Right lung (tissue), 5 donors: ENCODE measurements around the gene MSRB1. TPM values are rescaled to one million over a fixed set of nuclear protein-coding genes. Genes with fewer than 3 reads are reported as not detected.
"Not testable (repeated sequence)": the region's sequence is repeated elsewhere in the genome, so short reads cannot be mapped to it uniquely, and the experiment has no call there.

Experiments
- DNase-seq, 2 donors: peaks; one replicate each; pipeline ENCODE4 v3.0.0-alpha.2; 2013
- polyA plus RNA-seq, 5 donors: library from polyadenylated mRNA; unstranded; fragments of 120-200 nt; gene quantifications; one replicate each; pipeline versions ENCODE4 v1.2.1 to v1.2.3, GENCODE V29; 2013; ENCODE audit warnings: inconsistent platforms in 1 of 5, low replicate concordance in 1 of 5; ENCODE audit not compliant: insufficient read length in 5 of 5, insufficient read depth in 1 of 5

MSRB1 gene
- polyA plus RNA-seq, 5 donors = 11.8 to 22.8 (median 14.9) TPM

DNA sequence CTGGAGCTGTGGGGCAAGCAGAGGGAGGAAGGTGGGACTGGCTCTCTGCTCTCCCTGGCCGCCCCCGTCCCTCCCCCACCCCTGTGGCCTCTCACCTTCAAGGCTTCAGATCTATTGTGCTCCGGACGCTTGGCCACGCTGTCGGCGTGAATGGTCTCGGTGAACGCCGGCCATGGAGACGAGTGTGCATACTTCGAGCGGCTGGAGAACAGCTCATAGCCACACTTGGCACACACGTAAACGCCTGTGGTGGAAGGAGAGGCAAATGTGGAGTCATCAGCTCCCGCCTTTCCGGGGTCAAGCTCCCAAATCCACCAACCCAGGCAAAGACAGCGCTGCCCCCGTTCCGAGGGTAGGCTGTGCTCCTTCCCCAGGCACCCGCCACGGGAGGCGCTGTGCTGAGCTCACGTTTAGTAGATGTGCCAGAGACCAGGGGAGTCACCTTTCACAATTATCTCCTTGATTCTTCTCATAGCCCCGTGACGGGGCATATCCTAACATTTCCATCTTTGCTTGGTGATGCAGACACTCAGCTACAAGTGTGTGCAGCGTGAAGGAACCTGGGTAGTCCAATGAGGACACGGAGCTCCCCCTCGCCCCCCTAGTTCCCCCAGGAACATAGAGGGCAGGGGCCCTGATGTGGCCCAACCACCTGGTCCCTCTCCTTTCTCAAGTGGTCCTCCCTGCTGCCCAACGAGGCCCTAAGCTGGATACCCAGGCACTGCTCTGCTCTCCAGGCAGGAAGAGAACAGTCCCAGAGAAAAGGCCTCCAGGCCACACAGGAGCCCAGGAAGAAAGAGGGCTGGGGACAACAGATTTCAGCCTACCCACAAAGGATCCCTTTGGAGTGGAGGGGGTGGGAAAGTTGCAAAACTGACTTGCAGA is 1.6 kb downstream of the MSRB1 start:
- DNase-seq = no peak

DNA sequence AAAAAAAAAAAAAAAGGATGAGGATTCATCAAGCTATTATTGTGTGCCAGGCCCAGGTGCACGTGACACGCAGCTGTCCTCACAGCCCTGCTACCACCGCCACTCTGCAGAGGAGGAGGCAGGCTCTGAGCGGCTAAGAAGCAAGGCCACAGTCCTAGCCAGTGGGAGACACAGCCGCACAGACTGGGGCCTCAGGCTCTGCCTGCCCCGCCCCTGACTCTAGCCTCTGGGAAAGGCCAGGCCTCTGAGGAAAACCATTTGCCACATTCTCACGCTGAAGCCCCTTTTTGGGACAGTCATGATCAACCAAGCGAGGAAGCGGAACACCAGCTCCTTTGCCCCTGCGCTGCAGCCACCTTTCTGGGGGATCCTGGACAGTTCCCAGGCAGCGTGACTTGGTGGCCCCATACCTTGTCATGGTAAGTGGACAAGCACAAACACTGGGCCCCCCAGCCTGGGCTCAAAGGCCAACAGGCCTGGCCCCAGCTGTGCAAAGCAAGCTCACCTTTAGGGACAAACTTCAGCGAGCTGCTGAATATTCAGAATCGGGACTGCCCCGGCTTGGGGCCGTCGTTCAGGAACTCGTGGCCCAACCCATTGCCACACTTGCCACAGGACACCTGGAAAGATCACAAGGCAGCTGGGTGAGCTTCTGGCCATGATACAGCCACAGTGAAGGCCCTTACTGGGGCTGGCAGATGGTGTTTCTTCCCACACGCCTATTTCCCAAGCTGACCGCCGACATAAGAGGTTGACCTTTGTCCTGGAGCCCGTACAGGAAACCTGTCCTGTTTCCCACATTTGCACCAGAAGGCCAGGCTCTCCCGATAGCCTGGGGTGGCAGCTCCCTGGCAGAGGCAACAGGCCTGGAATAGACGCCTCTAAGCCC is 2.5 kb downstream of the MSRB1 start:
- no peak for DNase-seq

DNA sequence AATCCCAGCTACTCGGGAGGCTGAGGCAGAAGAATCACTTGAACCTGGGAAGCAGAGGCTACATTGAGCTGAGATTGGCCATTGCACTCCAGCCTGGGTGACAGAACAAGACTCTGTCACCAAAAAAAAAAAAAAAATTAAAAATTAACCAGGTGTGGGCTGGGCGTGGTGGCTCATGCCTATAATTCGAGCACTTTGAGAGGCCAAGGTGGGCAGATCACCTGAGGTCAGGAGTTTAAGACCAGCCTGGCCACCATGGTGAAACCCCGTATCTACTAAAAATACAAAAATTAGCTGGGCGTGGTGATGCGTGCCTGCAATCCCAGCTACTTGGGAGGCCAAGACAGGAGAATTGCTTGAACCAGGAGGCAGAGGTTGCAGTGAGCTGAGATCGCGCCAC is 3.2 kb downstream of the MSRB1 start:
- DNase-seq = not testable (repeated sequence)

DNA sequence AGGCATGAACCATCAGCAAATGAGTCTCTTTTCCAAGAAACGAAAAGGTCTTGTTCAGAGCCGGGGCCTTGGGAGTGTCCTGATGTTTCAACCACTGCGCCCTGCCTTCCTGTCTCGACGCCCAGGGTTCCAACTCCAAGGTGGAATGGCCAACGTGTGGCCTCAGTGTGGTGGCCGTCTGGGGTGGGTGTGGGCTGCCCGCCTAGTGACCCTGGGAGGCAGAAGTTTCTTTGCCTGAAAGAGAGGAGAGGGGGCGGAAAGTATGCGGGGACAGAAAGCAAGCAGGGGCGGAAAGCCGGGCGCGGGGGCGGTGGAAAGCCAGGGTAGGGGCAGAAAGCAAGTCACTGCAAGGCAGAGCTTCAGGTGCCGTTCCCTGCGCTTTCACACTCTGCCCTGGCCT is 4.1 kb downstream of the MSRB1 start:
- DNase-seq = no peak

DNA sequence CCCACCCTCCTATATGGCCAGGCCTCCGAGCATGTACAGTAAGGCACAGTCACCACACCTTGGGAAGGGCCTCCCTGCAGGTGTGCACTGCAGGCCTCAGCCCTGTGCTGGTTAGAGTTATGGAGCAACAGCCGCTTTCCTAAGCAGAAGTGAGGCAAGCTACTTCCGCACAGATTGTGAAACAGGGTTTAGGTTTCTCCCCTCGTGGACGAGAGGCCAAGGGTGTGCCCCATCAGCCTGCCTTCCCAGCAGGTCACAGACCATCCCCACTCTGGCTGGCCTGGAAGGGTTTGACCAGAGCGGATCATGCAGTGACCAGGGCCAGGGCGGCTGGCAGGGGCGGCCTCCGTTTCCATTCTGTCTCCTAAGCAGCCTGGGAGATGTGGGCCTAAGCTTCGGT is 4.7 kb downstream of the MSRB1 start:
- DNase-seq = no peak

DNA sequence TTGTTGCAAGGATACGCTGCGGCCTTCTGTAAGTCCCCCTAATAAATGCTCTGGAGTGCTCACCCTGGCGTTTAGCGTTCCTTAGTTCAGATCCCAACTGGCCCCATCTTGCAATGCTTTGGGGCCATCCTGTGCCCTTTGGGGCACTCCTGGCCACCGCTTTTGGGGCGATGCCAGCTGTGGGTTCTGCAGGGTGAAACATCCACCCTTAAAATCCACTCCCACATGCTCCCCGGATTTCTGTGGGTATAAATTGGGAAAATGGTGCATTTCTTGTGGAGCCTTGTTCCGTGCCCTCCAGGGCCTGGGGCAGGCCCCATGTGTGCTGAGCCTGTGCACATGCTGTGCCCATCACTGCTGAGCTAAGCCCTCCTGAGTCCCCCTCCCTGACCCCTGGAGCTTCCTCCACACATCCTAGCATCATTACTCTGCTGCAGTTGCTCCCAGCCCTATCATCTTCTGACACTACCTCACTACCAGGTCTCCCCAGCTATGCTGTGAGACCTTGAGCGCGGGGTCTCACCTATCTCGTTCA is 6.0 kb downstream of the MSRB1 start:
- no peak for DNase-seq

DNA sequence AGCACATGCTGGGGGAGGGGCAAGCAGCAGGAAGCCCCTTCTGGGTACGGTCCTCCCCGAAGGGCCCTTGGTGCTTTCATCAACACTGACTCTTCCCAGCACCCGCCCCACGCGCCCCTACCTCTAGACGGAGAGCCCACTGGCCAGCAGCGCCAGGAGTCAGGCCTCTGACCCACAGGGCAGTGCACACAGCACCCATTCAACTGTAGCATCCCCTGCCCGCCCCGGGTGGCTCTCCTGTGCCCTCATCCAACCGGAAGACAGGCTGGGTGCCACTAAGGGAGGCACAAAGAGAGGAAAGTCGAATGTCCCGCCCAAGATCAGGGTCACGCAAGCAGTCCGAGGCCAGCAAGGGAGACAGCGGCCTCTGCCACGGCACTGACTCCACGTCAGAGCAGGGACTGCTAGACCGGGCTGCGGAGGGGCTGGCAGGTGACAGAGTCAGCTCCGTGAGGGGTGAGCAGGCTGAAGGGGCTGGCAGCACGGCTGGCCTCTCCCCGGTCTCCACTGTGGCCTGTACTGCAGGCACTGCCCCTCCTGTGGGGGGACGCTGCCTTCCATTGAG is 9.8 kb downstream of the MSRB1 start:
- DNase-seq = no peak

DNA sequence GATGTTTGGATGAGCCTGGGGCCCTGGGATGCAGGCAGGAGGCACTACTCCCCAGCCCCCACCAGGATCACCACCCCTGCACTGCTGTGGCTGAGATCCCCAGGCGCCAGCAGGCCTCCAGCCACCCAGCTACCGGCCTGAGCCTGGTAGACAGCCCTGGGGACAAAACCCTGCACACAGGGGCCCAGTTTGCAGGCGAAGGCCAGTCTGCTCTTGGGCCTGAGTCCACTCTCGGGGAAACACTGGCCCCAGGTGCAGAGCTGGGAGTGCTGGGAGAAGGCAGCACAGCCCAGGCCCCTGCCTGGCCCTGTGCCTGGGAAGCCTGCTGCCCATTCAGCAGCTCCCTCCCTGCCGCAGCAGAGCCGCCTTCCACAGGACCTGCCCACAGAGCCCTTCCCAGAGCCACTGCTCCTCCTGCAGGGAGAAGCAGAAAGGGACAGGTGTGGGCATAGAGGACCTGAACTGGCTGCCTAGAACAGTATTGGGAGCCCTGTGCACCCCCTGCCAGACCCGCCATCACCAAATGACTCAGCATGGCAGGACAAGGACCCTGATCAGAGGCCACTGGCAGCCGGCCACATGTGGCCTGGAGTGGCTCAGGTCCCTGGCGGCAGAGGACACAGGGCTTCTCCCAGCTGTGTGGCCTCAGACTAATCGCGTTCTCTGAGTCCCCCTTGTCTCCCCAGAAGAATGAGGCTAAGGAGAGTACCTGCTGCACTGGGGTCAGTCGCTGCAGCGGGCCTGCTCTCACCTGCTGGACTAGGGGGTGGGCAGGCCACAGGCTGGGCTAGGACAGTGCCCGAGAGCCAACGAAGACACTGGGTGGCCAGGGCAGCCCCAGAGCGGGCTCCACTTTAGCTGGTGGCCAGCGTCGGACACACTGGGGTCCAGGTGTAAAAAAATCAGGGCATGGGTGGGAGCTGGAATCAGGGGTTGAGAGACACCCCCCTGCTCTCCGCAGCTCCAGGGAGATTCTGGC is 10.7 kb downstream of the MSRB1 start:
- no peak for DNase-seq

DNA sequence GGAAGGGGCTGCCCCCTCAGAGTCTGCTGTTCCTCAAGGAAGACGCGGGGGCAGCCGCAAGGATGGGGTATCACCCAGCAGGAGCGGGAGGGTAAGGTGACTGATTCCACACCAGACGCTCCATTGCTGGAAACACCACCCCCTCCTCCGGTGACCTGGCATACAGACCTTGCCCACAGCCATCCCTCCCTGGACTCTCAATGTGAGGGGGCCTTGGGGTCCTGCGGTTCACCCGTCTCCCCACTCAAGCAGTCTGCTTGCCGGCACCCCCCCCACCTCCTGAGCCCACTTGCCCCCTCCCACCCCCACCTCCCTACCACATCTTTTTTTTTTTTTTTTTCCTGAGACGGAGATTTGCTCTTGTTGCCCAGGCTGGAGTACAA is 12.7 kb downstream of the MSRB1 start:
- no peak for DNase-seq

DNA sequence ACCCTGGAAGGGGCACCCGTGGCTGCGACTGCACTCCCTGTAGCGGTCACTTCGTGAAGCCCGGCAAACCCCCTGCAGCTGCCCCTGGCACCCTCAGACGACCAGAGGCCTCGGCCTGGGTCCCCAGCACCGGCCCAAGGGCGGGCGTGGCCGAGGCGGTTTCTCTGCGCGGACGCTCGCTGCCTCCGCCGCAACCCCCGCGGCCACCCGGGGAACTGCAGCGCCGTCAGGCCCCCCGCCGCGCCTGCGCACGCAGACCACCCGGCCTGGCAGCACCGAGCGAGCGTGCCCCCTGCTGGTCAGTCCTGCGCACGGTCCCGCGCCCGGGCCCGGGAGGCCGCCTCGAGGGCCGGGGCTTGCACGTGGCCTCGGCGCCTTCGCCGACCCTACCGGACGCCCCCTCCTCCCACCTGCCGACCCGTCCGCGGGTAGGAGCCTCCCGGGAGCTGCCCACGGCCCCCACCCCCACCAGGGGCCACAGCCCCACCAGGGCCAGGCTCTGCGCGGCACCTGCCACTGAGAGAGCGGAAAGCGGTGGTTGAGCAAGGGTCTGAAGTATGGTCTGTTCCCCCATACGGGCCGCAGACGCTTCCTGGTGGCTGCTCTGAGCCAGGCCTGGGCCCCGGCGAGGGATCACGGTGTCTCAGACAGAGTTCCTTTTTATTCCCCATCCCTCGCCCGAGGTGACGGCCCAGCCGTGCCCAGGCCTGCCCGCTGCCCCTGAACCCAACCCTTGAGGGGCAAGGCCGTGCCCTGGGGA is 13.2 kb downstream of the MSRB1 start:
- DNase-seq = peak; percentile 84 to 88

DNA sequence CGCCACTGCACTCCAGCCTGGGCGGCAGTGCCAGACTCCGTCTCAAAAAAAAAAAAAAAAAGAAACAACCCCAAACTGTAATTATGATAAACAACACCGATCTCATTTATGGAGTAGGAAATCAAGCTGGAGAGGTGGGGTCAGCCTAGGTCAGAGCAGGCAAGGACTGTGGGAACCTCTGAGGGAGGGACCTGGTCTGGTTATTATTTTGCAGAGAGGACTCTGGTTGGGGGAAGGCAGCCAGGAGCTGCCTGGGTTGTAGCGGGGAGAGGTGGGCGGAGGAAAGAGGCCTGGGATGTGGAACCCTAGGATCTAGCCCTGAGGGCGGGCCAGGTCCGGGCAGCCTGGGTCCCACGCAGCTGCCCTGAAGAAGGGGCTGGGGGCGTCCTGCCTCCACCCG is 13.9 kb downstream of the MSRB1 start:
- no peak for DNase-seq

DNA sequence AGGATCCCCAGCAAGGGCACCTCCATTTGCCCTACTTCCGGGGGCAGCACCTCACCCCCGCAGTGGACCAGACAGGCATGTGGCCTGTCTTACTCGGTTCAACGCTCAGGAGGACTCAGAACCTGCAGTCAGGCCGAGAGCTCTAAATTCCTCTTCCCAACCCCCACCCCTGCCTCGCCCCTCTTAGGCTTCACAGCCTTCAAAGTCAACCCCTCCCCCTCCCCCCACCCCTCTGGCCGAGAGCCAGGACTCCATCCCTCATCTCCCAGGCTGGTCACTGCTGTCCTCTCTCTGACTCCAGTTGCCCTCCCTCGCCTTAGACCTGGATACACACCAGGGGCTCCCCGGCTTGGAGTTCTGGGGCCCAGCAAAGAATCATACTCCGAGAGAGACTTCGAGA is 16.7 kb downstream of the MSRB1 start:
- DNase-seq = no peak

DNA sequence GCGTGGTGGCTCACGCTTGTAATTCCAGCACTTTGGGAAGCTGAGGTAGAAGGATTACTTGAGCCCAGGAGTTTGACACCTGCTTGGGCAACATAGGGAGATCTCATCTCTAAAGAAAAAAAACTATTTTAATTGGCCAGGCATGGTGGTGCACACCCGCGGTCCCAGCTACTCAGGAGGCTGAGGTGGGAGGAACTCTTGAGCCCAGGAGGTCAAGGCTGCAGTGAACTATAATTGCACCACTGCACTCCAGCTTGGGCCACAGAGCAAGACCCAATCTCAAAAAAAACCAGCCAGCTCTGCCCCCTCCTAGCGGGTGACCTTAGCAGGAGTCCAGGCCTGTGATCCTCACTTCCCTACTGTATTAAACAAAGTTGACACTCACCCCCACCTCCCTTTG is 18.9 kb downstream of the MSRB1 start:
- DNase-seq = no peak

DNA sequence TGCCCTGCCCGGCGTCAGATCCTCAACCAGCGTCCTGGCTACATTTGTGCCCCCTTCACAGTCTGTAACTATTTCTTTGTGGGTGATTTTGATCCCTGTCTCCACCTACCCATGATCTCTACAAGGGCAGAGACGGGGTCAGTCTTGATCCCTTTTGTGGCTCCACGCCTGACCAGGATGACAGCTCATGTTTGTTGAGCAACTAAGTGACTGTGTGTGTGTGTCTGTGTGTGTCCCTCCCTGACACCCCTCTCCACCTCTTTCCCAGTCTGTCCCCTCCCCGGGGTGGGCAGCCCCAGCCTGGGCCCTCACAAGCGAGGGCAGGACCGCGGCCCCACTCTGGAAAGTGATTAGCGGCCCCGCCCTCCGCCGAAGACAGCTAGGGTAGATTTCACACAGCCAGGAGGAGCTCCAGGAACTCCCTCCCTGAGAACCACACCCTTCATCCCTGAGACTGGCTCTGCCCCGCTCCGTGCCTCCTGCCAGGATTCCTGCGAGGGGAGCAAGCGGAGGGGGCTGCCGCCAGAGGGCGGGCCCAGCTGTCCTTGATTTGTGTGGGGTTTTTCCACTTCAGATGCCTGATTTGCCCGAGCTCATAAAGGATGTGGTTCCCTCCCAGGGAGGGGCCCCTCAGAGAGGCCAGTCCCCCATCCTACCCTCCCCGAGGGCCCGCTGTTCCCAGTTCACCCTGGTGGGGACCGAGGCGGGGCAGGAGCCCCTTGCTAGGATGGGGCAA is 19.5 kb downstream of the MSRB1 start:
- DNase-seq = no peak

DNA sequence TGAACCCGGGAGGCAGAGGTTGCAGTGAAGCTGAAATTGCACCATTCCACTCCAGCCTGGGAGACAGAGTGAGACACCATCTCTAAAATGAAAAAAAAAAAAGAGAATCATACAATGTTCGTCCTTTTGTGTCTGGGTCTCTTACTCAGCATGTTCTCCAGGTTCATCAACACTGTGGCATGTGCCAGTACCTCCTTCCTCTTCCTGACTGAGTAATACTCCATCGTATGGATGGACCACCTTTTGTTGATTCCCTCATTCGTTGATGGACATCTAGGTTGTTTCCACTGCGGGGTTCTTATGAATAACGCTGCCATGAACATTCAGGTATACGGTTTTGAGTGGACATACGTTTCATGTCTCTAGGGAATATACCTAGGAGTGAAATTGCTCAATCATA is 20.6 kb downstream of the MSRB1 start:
- no peak for DNase-seq

DNA sequence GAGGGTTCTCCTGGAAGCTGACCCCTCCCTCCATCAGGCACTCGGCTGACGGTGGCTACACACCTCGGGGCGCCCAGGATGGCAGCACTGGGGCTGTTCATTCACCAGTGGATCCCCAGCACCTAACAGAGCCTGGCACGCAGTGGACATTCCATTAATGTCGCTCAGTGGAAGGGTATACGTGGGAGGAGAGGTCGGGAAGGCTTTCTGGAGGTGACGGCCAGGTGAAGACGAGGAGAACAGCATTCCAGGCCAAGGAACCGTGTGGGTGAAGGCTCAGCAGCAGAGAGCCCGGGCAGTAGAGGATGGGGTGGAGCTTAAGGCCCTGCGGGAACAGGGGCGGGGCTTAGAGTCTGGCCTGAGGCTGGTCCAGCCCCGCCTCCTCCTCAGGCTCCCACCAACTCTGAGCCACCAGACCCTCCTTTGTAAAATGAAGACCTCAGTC is 22.2 kb downstream of the MSRB1 start:
- no peak for DNase-seq

DNA sequence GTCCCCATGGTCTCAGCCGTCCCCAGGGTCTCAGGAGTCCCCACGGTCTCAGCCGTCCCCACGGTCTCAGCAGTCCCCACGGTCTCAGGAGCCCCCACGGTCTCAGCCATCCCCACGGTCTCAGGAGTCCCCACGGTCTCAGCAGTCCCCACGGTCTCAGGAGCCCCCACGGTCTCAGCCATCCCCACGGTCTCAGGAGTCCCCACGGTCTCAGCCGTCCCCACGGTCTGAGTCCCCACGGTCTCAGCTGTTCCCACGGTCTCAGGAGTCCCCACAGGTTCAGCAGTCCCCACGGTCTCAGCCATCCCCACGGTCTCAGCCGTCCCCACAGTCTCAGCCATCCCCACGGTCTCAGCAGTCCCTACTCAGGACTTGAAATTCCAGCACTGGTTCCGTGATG is 22.9 kb downstream of the MSRB1 start:
- not testable (repeated sequence) for DNase-seq

DNA sequence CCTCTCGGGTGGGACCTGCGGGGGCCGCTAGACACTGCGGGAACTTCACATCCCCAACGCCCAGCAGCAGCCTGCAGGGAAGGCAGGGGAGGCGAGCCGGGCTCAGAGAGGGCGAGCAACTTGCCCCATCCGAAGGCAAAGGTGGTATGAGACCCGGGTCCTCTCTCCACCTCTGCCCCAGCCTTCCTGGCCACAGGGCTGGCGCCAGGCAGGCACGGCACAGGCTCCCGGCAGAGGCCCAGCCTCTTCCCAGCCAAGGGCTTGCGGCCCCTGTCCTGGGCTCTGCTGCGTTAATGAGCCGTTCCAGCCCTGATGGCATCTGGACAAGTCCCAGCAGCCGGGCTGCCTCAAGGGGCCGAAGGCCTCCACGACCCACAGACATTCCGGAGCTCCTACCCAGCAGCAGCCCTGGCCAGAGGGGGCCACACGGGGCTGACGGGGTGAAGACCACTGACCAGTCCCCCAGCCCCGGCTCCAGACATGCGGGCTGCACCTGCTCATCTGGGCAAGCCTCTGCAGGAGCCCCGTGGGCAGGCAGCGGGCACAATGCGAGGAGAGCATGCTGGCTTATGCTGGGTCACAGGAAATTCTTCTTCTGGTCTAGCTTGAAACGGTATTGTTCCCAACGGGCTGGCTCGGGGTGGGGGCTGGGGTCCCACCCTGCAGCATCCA is 23.5 kb downstream of the MSRB1 start:
- DNase-seq = no peak
